Endodermal cell (in vitro differentiated cells): Measurements from ENCODE around the gene CHI3L1. TPM values are rescaled to one million over a fixed set of nuclear protein-coding genes. Genes with fewer than 3 reads are reported as not detected.

Experiments used
- DNase-seq: peaks from one replicate; pipeline ENCODE4 v3.0.0-alpha.2; 2017
- H3K27ac ChIP-seq: 2 replicates; pipeline ENCODE4 v1.5.1; 2013; ENCODE audit warnings: mild to moderate bottlenecking, low read depth, low read length, moderate library complexity
- H3K27me3 ChIP-seq: 2 replicates; pipeline ENCODE4 v1.6.1; 2013; ENCODE audit warnings: mild to moderate bottlenecking, low read length, moderate library complexity; ENCODE audit not compliant: insufficient read depth, control insufficient read depth, poor library complexity, severe bottlenecking
- H3K36me3 ChIP-seq: 2 replicates; pipeline ENCODE4 v1.7.0; 2013; ENCODE audit warnings: mild to moderate bottlenecking, low read length, moderate library complexity; ENCODE audit not compliant: control insufficient read depth, insufficient read depth
- H3K4me1 ChIP-seq: one replicate; pipeline ENCODE4 v1.7.0; 2013; ENCODE audit warnings: low read length; ENCODE audit not compliant: control insufficient read depth, insufficient read depth
- H3K4me3 ChIP-seq: 2 replicates; pipeline ENCODE4 v1.5.1; 2013; ENCODE audit warnings: mild to moderate bottlenecking, low read length, moderate library complexity
- H3K9ac ChIP-seq: 2 replicates; pipeline ENCODE4 v1.6.1; 2013; ENCODE audit warnings: mild to moderate bottlenecking, low read length, moderate library complexity; ENCODE audit not compliant: poor library complexity, severe bottlenecking; ENCODE audit errors: extremely low read depth
- H3K9me3 ChIP-seq: 2 replicates; pipeline ENCODE4 v1.6.1; 2013; ENCODE audit warnings: mild to moderate bottlenecking, low read length, moderate library complexity; ENCODE audit not compliant: control insufficient read depth
- H3K27ac Mint-ChIP-seq: 2 replicates; pipeline ENCODE4 v1.8.0; 2020; ENCODE audit warnings: mixed read lengths
- H3K27me3 Mint-ChIP-seq: 2 replicates; pipeline ENCODE4 v1.8.0; 2021; ENCODE audit warnings: mild to moderate bottlenecking, mixed read lengths; ENCODE audit not compliant: insufficient read depth
- H3K36me3 Mint-ChIP-seq: 2 replicates; pipeline ENCODE4 v1.8.0; 2020; ENCODE audit warnings: low read depth, mixed read lengths
- H3K4me1 Mint-ChIP-seq: 2 replicates; pipeline ENCODE4 v1.8.0; 2020; ENCODE audit warnings: mixed read lengths
- H3K4me3 Mint-ChIP-seq: 2 replicates; pipeline ENCODE4 v1.8.0; 2020; ENCODE audit warnings: mild to moderate bottlenecking, moderate library complexity, mixed read lengths
- H3K9me3 Mint-ChIP-seq: 2 replicates; pipeline ENCODE4 v1.8.0; 2020; ENCODE audit warnings: mild to moderate bottlenecking, mixed read lengths
- WGBS, 2 experiments: methylation state at CpG; one replicate each; pipeline versions ENCODE4 v1.1.5 to v1.1.7; 2013; ENCODE audit warnings: missing lambda C conversion rate in 2 of 2, mixed read lengths in 1 of 2; ENCODE audit not compliant: insufficient coverage in 1 of 2, insufficient read length in 1 of 2; 5-methylcytosine and 5-hydroxymethylcytosine counted together
- total RNA-seq, 2 donors: library from RNA; stranded (reverse); fragmentation: NEBNext Ultra II Directional in 1 of 2; extraction: Animal tissue kit (Norgen Biotek cat#: 25700) in 1 of 2; gene quantifications; 2 replicates in 1 of 2; 3 replicates in 1 of 2; pipeline ENCODE4 v1.2.1, GENCODE V29; 2021
- TF ChIP-seq, protein P1 (sequence below): fragments of 200-600 bp; sonication (generic); conservative IDR thresholded peaks from 2 replicates; pipeline ENCODE4 v1.5.0; 2021; ENCODE audit warnings: antibody characterized with exemption, mild to moderate bottlenecking

CHI3L1 gene
- total RNA-seq, 2 donors from 2014 or later: 0.18 to 1.1 TPM

DNA sequence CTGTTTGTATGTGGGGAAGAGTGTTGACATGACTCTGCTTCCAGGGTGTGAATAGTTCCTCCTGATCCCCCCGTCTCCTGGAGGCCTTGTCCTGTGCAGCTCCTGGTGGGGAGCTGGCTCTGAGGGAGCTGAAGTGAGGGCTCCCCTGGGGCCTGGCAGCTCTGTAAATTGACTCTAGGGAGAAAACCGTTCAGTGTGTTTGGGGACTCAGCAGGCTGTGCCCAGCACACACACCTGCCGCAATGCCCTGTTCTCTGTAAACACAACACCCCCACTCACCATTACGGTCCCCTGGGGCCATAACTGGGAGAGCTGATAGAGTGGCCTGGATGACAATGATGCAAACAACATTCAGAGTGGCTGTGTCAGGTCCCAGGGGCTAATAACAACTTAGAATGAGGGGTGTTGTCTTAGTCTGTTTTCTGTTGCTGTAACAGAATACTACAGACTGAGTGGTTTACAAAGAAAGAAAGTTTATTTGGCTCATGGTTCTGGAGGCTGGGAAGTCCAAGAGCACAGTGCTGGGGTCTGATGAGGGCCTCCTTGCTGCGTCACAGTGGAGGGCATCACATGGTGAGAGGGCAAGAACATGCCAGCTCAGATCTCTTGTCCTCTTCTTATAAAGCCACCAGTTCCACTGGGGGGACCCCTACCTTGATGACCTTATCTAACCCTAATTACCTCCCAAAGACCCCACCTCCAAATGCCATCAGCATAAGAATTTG, 43.7 kb downstream of the CHI3L1 start:
- TF ChIP-seq, protein P1, sequence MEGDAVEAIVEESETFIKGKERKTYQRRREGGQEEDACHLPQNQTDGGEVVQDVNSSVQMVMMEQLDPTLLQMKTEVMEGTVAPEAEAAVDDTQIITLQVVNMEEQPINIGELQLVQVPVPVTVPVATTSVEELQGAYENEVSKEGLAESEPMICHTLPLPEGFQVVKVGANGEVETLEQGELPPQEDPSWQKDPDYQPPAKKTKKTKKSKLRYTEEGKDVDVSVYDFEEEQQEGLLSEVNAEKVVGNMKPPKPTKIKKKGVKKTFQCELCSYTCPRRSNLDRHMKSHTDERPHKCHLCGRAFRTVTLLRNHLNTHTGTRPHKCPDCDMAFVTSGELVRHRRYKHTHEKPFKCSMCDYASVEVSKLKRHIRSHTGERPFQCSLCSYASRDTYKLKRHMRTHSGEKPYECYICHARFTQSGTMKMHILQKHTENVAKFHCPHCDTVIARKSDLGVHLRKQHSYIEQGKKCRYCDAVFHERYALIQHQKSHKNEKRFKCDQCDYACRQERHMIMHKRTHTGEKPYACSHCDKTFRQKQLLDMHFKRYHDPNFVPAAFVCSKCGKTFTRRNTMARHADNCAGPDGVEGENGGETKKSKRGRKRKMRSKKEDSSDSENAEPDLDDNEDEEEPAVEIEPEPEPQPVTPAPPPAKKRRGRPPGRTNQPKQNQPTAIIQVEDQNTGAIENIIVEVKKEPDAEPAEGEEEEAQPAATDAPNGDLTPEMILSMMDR: no peak
- no peaks in the 10 kb centered on the region for H3K27me3 Mint-ChIP-seq

DNA sequence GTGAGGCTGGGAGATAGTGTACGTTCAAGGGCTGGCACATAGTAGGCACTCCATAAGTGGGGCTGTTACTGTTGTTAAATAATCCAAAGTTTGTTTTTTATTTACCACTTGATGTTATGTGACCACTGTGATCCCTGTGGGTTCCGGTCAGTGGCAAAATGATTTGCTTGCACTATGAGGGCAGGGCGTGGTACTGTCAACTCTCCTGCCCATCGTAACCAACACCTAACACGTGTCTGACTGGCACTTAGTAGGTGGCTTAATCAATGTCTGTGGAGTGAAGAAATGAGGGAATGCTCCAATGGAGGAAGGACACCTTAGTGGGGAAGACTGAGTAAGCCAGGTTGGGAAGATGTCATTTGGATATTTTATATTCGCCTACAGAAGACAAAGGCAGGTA, 44.4 kb downstream of the CHI3L1 start:
- Mint-ChIP-seq H3K27ac (no peak overlapping the region), H3K9me3 (peaks cover 8% of the 10 kb centered on the region), H3K4me1 (peaks cover 12% of the 10 kb centered on the region), H3K36me3 (peaks cover 4% of the 10 kb centered on the region), H3K27me3 (no peaks in the 10 kb centered on the region), H3K4me3 (no peak overlapping the region)
- Histone ChIP-seq H3K27me3 (no peaks in the 10 kb centered on the region), H3K4me1 (peaks cover 10% of the 10 kb centered on the region), H3K9ac (no peak overlapping the region), H3K36me3 (peaks cover 26% of the 10 kb centered on the region), H3K27ac (no peak overlapping the region), H3K4me3 (no peak overlapping the region), H3K9me3 (peaks cover 8% of the 10 kb centered on the region)
- TF ChIP-seq, protein P1: no peak
- DNase-seq: no peak
- WGBS, 2 experiments: 87 to 96% methylated on average over 3 to 6 of the region's 6 CpGs

More for the DNA sequence above, 43.7 kb downstream of the CHI3L1 start:
- Histone ChIP-seq H3K9ac (no peak overlapping the region), H3K4me1 (peaks cover 10% of the 10 kb centered on the region), H3K9me3 (peaks cover 8% of the 10 kb centered on the region), H3K4me3 (no peak overlapping the region), H3K27me3 (no peaks in the 10 kb centered on the region), H3K27ac (no peak overlapping the region), H3K36me3 (peaks cover 18% of the 10 kb centered on the region)
- peaks cover 16% of the 10 kb centered on the region for H3K4me1 Mint-ChIP-seq
- peaks cover 8% of the 10 kb centered on the region for H3K9me3 Mint-ChIP-seq
- peaks cover 4% of the 10 kb centered on the region for H3K36me3 Mint-ChIP-seq
- 92 to 100% methylated on average over 1 to 5 of the region's 5 CpGs for WGBS, 2 experiments
- H3K27ac Mint-ChIP-seq: peak overlapping the region; percentile 26
- DNase-seq: no peak
- no peak overlapping the region for H3K4me3 Mint-ChIP-seq

DNA sequence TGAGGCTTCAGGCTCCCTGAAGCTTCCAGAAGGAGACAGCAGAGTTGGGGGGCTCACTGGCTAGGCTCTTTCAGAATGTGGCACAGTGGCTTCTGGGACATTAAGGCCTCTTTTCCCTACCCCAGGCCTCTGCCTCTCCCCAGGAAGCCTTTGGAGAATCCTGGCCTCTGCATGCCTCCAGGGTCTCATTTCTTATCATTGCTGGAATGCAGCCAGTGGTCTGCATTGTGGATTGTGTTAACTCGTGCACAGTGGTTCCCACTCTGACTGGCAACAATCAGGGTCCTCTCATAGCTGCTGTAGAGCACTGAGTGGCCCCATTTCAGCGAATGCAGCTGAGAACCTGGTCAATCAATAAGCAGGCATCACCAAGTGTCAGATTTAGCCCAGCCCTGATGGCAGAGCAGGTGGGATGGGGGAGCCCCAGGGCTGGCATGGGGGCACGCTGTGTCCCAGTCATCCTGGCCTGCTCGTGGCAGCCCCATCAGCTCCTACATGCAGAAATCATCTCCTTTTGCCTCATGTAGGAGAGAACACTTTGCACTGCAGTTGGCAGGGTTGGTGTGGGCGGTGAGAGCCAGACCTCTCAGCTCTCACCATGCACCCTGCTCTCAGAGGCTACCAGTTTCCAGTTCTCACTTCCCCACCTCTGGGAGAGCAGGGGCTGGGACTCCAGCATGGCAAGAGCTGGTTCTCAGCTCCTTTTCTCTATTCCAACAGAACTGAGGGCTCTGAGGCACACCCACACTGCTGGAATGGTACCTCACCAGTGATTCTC, 45.6 kb downstream of the CHI3L1 start:
- peaks cover 10% of the 10 kb centered on the region for H3K4me1 ChIP-seq
- H3K27me3 ChIP-seq: no peaks in the 10 kb centered on the region
- Mint-ChIP-seq H3K4me1 (peaks cover 11% of the 10 kb centered on the region), H3K27me3 (no peaks in the 10 kb centered on the region), H3K4me3 (no peak overlapping the region), H3K36me3 (peaks cover 4% of the 10 kb centered on the region), H3K27ac (no peak overlapping the region), H3K9me3 (peaks cover 8% of the 10 kb centered on the region)
- H3K9ac ChIP-seq: no peak overlapping the region
- peaks cover 30% of the 10 kb centered on the region for H3K36me3 ChIP-seq
- no peak for DNase-seq
- H3K4me3 ChIP-seq: no peak overlapping the region
- WGBS, 2 experiments: 77 to 81% methylated on average over 4 to 5 of the region's 5 CpGs
- peaks cover 8% of the 10 kb centered on the region for H3K9me3 ChIP-seq
- peak overlapping the region; percentile 3 for H3K27ac ChIP-seq
- TF ChIP-seq, protein P1: no peak
